NOMO-1 (cell line): Measurements from ENCODE around the gene EAF1.
A peak's percentile ranks its signal among the peaks of the same experiment; 100 is the strongest.
"Not testable (repeated sequence)": the region's sequence is repeated elsewhere in the genome, so short reads cannot be mapped to it uniquely, and the experiment has no call there.

ENCODE experiments used
- DNase-seq, 2 experiments: peaks; one replicate each; lab custom pipeline; 2025; ENCODE audit not compliant: unreplicated experiment in 2 of 2; lab: John Stamatoyannopoulos, UW

The EAF1 gene

DNA sequence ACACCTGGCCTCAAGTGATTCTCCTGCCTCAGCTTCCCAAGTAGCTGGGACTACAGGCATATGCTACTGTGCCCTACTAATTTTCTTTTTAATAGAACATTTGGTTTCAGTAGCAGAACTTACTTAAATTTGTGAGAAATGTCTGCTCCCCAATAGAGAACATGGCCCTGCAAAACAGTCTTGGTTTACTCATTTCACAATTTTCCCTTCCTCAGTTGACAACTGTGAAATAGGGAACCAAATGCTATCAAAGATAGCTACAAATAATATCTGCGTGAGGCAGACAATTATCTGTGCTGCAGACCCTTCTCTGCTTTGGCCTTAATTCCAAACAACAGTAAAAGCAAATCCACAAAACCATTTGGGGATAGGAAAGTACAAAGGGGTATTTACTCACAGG is 22.6 kb upstream of the EAF1 start:
- DNase-seq: peak in 1 of 2 experiments; percentile 48

DNA sequence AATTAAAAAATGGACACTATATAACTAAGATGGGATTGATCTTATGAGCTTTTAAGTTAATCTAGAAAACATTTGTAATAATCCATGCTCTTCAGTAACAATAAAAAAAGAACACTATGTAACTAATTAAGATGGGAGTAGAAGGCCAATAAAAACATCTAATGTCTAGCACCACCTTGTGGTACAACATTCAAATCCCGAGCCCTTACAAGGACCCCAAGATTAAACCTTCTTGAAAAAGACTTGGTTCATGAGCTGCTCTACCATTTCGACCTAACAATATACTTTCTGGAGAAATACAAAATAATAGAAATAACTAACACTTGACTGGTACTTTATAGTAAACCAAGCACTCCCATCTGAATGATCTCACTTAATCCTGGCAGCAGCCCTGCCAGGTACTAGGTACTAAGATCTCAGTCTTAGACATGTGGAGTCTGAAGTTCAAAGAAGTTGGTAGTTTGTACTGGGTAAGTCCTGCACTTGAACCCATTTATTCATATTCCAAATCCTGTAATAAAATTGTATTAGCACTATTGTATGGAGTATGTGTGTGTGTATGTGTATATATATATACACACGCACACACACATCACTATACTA is 21.8 kb upstream of the EAF1 start:
- peak; percentile 44 to 65 for DNase-seq

DNA sequence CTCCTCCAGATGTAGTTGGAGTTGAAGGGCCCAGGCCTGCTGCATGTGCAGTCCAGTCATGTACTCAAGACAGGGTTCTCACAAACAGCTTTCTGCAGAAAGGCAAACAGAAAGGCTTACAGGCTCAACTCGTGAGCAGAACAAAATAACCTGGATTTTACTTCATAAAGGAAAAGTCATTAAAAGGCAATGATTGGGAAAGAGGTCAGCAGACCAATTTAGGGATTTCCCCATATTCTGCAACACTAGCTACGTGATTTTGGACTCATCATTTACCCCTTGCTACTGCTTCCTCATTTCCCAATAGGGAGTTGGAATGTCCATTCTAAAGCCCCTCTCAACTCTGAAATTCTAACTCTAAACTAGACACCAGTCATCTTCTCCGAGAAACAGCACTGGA is 18.2 kb upstream of the EAF1 start:
- DNase-seq: peak; percentile 55 to 64

- no peak for DNase-seq
These were observed 17.6 kb upstream of the EAF1 start for GRCh38 chr3:15409774-15410173.

- not testable (repeated sequence) for DNase-seq
These were observed 16.4 kb upstream of the EAF1 start for GRCh38 chr3:15410966-15411365.

DNA sequence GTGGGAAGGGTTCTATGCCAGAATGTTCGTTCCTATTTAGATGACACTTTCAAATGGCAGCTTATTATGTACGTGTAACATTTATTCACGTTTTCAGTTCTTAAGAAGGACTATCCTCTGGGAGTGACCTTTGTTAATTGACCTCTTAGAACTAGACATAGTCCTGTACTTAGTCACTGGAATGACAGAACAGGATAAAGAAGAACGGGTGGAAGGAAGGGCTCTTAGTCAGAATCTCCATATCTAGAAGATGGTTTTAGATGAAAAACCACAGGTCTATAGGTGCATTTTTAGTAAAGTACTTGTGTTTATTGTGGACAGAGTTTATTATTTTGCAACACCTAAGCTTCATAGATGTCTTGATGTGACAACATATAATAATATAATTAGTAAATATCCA is 6.5 kb upstream of the EAF1 start:
- no peak for DNase-seq

- DNase-seq: no peak
These were observed 749 bp upstream of the EAF1 start for GRCh38 chr3:15426579-15427118.

GRCh38 chr3:15427981-15428380 is 583 bp downstream of the EAF1 start:
- no peak for DNase-seq

GRCh38 chr3:15428539-15428938 is 1.1 kb downstream of the EAF1 start:
- DNase-seq: peak in 1 of 2 experiments; percentile 41

DNA sequence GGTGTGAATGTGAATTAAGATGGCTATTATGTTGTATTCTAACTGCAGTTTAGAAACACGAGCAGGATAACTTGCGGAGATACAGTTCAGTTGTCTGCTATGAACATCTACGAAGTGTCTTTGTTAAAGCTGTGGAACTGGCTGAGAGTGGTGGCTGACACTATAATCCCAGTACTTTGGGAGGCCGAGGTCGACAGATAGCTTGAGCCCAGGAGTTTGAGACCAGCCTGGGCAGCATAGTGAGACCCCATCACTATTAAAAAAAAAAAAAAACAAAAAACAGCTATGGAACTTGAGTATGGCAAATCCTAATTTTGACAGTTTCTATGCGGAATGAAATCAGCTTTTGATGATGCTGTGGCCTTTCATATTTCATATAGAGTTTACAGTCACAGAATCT is 1.7 kb downstream of the EAF1 start:
- DNase-seq: no peak

DNA sequence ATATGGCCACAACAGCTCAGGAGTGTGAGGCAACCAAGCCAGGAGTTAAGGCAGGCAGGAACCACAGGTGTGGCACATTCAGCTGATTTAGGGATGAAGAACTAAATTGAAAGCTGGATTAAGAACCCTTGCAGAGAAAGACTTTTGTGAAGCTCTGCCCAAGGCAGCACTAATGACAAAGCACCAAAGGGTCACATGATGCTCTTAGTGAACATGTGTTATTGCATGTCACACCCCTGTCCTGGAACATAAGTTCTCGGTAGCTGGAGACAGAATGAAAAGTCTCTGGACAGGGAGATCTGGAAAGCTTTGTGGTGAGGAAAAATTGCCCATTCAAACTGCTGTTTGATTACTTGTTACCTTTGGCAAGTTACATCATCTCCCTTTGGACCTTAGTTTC is 3.2 kb downstream of the EAF1 start:
- no peak for DNase-seq

DNA sequence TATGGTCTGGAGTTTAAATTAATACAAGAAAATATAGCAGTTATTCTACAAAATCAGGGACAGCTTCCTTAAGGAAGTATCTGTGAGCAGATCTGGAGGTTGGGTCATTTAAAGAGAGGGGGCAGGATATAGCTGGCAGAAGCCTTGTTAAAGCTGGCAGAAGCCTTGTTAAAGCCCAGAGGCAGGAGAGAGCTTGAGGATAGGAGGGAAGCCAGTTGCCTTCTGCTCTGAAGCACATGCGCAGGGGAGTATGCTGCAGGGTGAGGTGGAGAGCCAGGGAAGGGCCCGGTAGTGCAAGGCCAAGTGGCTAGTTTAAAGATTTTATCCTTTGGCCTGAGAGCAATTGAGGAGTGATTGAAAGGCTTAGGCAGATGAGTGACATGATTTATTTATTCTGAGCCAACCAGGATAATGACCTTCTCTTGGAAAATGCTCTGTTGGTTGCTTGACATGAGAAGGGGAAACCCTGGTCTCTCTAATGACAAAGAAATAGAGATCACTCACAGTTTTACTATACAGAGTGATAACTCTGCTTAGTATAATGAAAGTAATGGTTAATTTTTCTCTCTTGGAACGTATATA is 3.9 kb downstream of the EAF1 start:
- no peak for DNase-seq

GRCh38 chr3:15433531-15433930 is 6.1 kb downstream of the EAF1 start:
- no peak for DNase-seq

DNA sequence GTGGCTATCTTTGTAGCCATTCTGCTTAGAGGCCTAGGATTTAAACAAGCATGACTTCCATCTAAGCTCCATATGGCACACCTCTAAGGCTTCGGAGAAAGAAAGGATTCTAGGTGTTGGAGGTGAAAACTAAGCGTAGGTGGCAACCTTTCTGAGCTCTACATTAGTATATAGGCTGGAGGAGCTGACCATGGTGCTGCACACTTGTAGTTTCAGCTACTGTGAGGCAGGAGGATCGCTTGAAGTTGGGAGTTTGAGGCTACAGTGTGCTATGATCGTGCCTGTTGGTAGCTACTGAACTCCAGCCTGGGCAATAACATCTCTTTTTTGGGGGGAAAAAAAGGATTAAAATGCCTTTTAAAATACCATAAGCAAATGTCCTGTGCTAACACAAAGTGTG is 7.4 kb downstream of the EAF1 start:
- DNase-seq: no peak

DNA sequence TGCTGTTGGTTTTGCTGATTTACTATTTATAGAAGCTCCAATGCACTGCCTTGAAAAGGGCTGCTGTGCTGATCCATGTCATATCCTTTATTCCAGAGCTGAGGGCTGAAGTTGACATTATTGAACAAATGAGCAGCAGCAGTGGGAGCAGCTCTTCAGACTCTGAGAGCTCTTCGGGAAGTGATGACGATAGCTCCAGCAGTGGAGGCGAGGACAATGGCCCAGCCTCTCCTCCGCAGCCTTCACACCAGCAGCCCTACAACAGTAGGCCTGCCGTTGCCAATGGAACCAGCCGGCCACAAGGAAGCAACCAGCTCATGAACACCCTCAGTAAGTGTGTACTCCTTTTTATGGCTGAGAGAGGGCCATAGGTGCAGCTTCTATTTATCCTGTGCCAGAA is 8.8 kb downstream of the EAF1 start:
- DNase-seq: no peak

DNA sequence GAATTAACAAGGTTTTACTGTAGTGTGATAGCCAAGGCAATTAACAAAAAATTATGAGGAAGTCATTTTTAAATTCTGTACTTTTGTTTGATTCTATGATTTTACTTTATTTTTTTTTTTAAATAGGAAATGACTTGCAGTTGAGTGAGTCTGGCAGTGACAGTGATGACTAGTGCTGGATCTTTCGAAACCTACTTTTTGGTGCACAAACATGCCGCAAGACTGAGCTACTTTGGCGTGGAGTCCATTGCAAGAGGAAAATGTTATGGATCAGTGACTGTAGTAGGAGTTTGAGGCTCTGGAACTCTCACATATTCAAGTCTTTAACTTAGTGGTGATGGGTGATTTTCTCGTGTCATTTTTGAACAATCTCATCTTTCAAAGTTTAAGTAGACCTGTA is 11.6 kb downstream of the EAF1 start:
- peak; percentile 47 to 64 for DNase-seq

DNA sequence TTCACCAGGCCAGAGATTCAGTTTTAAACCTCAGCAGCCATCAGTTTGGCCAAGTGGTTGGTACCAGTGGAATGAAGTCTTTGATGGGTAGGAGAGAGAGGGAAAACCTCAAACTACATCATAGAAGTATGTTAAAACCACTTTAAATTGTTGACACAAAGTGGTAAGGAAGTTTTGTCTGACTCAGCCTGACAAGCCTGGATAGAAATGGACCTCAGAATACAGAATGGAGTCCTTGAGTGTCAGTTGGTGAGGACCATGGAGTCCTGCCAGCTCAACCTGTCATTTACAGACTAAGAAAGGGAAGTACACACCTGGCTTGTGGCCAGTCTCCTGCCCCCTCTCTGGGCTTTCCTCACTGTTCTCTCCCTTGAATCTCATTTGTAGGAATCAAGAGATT is 12.1 kb downstream of the EAF1 start:
- DNase-seq: no peak

GRCh38 chr3:15440891-15441290 is 13.5 kb downstream of the EAF1 start:
- peak; percentile 49 to 60 for DNase-seq

DNA sequence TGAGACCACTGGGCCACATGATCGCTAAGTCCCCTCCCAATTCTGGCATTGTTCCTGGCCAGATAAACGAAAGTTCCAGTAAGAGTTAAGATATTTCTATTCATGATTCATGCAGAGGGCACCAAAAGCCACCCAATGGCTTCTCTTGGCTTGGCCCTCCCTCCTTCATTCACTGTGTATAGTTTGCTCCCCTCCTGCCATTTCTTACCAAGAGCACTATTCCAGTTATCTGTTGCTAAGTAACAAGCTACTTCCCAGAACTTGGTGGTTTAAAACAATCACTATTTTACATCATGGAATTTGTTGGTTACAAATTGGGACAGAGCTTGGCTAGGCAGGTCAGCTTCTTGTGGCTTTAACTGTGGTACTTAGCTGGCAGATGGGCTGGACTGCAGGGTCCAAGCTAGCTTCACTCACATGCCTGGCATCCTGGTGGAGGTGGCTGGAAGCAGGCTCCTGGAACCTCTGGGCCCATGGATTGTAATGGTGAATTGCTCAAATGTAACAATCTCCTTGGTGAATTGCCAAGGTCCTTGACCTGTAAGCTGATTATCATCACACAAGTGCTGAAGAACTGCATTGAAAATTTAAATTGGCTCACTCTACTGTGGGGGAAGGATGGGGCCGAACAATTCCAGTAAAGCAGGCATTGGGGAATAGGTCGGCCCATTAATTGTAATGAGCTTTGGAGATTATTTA is 16.6 kb downstream of the EAF1 start:
- DNase-seq: no peak

GRCh38 chr3:15449489-15450224 is 22.3 kb downstream of the EAF1 start:
- DNase-seq: no peak

- DNase-seq: no peak
These were observed 23.2 kb downstream of the EAF1 start for GRCh38 chr3:15450438-15451215.
